PC-9 (cell line): ENCODE measurements around the gene CPO.

Experiments
- CTCF ChIP-seq: fragments of 200-600 bp; sonication (generic); conservative IDR thresholded peaks from 2 replicates; pipeline ENCODE4 v1.6.1; 2017; ENCODE audit warnings: mixed run types, antibody characterized with exemption, mild to moderate bottlenecking, moderate library complexity
- EZH2 ChIP-seq: fragments of 200-600 bp; sonication (generic); IDR thresholded peaks from 2 replicates; pipeline ENCODE4 v1.8.0; 2017; ENCODE audit warnings: antibody characterized with exemption, low read depth

- TF ChIP-seq CTCF (no peak), EZH2 (no peak)
Observed at GRCh38 chr2:206937555-206937954, 1.8 kb upstream of the CPO start.
